GM23248 (cell line): Measurements from ENCODE around the gene COQ9.

Experiments used
- EZH2 ChIP-seq: fragments of 200-600 bp; sonication (generic); IDR thresholded peaks from 2 replicates; pipeline ENCODE4 v1.6.1; 2018; ENCODE audit warnings: antibody characterized with exemption, mild to moderate bottlenecking; ENCODE audit not compliant: insufficient read depth, poor library complexity, severe bottlenecking
- EZH2phosphoT487 ChIP-seq: fragments of 200-600 bp; sonication (generic); IDR thresholded peaks from 2 replicates; pipeline ENCODE4 v1.6.1; 2018; ENCODE audit warnings: antibody characterized with exemption, moderate library complexity, mild to moderate bottlenecking, low read depth; ENCODE audit not compliant: insufficient read depth

DNA sequence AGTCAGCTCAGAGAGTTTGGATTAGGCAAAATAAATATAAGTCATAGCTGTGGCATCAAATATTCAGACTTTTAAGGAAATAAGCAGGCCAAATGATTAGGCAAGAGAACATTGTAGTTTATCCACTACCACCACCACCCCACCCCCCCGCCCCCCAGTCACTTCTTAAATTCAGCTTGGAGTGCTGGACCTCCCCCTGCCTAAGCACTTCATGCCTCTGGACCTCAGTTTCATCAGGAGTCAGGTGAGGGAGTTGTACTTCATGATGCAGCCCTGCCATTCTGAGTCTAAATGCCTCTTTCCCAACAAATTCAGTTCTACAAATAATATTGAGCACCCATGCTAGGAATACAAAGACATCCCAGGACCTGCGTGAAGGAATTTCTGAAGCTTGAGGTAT, 17.2 kb downstream of the COQ9 start:
- TF ChIP-seq EZH2 (no peak), EZH2phosphoT487 (no peak)
